ENCODE data around the gene PANK3.
"Not testable (repeated sequence)": the region's sequence is repeated elsewhere in the genome, so short reads cannot be mapped to it uniquely, and the experiment has no call there.

PANK3 gene

DNA sequence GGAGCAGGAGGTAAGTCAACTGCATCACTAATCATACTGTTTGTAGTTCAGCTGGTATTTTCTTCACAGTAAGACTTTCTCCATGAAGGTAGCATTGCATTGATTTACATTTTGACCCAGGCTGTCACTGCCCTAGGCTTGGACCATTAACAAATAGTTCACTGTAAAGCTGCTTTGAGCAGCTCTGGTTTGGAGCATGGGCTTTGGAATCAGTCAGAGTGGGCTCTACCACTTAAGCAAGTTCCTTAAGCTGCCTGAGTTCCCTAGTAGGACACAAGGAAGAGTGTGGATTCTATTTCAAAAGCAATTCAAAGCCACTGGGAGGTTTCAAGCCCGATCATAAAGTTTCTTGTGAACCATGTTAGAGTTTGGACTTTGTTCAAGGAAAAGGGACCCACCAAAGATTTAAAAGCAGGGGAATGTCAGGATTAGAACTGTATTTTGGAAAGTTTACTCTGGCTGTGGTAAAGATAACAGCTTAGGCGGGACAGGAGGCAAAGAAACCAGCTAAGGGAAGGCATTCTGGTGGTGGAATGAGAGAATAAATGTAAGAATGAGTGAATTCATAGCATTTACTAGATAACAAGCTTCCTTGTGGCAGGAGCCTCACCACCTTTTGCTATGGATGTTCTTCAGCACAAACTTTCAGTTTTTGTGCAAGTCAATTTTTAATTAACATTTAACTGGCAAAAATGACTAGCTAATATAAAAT is 12.3 kb upstream of the PANK3 start:
- no peak for DNase-seq (ENCODE audit: low read depth)

DNA sequence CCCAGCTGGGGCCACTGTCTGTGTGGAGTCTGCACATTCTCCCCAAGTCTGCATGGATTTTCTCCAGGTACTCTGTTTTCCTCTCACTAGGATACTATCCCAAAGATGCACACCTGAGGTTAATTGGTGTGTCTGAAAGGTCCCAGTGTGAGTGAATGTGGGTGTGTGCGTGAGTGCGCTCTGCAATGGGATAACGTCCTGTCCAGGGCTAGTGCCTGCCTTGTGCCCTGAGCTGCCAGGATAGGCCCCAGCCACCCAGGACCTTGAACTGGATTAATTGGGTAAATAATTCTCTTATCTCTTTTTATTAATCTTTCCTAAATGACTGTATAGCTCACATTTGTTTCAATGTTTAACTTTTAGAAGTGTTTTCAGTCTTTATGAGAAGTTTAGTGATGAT is 11.5 kb upstream of the PANK3 start:
- DNase-seq (ENCODE audit: low read depth), result no peak

GRCh38 chr5:168587987-168588386 is 8.8 kb upstream of the PANK3 start:
- no peak for DNase-seq (ENCODE audit: low read depth)

DNA sequence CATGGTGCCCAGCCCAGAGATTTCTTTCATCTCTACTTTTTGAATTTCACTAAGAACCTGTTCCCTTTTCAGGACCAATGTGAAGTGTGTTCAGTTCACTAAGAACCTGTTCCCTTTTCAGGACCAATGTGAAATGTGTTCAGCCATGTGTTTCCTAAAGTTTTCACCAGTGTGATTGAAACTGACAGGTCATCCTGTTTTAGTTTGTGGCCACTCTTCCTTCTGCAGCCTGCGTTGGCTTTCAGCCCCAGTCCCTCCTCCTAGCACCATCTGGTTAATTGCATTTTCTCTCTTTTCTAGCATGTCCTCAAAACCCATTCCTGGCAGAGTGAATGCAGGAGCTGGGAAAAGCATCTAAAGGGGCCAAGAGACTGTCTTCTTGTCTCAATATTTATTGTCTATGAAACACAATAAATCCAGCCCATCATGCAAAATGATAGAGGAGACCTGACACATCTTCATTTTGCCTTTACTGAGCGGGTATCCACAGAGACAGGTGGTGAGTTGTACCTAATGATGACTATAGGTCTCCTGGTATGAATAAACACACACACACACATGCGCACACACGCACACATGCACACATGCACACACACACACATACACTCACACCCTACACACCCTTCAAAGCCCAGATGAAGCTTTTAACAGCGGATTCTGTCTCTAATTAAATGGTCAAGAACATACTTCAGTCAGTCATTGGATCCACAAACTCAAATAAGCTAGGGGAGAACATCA is 6.1 kb upstream of the PANK3 start:
- no peak for DNase-seq (ENCODE audit: low read depth)

DNA sequence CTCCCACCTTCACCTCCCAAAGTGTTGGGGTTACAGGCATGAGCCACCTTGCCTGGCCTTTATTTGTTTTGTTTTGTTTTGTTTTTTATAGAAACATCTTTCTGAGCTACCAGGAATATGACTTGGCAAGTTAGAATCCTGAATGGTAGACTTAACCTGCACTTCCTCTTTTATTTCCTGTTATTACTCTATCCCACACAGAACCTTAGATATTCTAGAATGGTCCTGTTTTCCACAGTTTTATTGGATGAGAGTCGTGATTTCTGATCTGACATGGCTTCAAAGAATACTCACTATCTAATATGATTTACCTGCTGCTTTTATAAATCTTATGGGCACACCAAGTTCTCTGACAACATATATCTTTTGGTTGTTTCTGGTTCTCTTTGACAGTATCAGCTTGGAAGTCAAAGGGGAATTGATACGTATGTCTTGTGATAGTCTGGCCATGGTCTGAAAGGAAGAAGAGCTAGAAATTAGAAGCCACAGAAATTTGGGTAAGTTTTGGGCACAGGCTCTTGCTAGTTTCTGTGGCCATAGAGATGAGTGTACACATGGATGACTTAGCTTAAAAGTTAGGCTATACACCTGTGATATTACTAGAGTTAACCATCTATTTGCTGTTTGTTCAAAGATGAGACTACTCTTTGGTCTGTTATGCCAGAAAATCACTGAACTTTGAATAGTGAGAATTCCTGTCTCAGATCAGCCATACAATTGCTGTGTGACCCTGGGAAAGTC is 4.7 kb upstream of the PANK3 start:
- DNase-seq (ENCODE audit: low read depth), result no peak

- DNase-seq (ENCODE audit: low read depth), result not testable (repeated sequence)
These were observed 1.8 kb upstream of the PANK3 start for GRCh38 chr5:168580814-168581469.

GRCh38 chr5:168580227-168580508 is 1.0 kb upstream of the PANK3 start:
- DNase-seq (ENCODE audit: low read depth), result no peak

DNA sequence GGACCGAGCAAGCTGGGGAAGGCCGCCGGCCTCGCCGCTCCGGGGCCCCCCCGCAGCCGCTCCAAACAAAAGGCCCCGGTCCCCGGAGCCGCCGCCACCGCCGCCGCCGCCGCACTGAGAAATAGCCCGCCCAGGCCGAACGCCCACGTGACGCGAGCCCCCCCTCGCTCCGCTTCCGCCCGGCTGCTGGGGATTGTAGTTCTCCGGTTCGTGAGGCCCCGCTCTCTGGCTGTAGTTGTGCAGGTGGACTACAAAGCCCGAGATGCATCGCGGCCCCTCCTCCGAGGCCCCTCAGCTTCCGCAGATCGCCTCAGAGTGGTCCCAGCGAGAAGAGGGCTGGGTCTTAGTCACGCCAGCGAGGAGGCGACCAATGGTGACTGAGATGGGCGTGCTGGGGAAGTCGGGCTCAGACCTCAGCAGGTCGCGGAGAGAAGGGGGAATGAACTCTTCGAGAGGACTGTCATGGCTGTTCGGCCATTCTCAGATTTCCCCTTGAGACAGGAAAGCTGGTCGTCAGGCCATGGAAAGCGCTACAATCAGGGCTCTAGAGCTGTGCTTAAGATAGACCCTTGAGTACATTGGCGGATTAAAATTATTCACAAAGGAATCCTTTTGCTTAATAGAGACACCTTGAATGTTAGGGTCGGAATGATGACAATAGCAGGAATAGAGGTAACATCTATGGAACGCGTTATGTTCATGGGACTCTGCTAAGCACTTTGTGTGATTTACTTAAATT is 489 bp upstream of the PANK3 start:
- peak; percentile 95 for DNase-seq (ENCODE audit: low read depth)

GRCh38 chr5:168578006-168578405 is 1.2 kb downstream of the PANK3 start:
- no peak for DNase-seq (ENCODE audit: low read depth)

- DNase-seq (ENCODE audit: low read depth), result no peak
These were observed 3.5 kb downstream of the PANK3 start for GRCh38 chr5:168575391-168576372.

DNA sequence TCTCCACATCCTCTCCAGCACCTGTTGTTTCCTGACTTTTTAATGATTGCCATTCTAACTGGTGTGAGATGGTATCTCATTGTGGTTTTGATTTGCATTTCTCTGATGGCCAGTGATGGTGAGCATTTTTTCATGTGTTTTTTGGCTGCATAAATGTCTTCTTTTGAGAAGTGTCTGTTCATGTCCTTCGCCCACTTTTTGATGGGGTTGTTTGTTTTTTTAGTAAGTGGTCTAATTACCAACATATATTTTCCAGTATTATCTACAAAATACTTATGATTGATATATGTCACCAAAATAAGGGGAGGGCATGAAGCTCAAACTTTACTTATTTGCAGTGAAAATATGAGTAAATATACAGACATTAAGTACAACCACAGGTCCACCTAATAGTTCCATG is 5.0 kb downstream of the PANK3 start:
- not testable (repeated sequence) for DNase-seq (ENCODE audit: low read depth)

DNA sequence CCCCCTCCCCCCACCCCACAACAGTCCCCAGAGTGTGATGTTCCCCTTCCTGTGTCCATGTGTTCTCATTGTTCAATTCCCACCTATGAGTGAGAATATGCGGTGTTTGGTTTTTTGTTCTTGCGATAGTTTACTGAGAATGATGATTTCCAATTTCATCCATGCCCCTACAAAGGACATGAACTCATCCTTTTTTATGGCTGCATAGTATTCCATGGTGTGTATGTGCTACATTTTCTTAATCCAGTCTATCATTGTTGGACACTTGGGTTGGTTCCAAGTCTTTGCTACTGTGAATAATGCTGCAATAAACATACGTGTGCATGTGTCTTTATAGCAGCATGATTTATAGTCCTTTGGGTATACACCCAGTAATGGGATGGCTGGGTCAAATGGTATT is 5.5 kb downstream of the PANK3 start:
- not testable (repeated sequence) for DNase-seq (ENCODE audit: low read depth)

DNA sequence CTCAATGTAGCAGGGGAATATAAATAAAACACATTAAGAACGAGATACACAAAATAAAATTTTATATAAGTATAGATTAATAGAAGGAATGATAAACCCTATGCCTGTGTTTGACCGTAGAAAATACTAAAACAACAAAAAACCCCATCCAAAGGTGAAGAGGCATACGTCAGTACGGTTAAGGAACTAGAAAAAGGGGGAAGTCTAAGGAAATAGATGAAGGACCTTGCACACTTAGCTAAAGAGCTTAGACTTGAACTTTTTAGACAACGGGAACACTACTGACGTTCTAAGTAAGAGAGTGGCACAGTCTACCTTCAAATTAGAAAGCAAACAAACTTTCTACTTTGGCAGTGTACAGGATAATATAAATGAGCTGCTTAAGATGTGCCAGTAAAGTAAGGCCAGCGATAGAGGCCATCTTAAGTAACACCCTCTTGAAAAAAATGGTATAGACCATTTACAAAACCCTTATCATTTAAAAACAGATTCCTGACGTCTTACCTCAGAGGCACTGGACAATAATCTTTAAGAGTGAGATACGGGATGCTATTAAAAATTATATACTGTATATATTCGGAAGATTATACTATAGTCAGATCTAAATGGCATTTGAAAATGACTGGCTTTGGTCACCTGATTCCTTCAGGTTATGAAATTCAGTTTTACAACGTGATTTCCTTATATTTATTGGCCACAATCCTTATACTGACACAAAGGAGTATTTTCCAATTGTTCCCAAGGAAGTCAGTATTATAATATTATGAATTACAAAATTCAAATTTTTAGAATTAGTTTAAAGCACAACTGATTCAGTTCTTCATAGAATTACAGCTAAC is 8.5 kb downstream of the PANK3 start:
- no peak for DNase-seq (ENCODE audit: low read depth)

DNA sequence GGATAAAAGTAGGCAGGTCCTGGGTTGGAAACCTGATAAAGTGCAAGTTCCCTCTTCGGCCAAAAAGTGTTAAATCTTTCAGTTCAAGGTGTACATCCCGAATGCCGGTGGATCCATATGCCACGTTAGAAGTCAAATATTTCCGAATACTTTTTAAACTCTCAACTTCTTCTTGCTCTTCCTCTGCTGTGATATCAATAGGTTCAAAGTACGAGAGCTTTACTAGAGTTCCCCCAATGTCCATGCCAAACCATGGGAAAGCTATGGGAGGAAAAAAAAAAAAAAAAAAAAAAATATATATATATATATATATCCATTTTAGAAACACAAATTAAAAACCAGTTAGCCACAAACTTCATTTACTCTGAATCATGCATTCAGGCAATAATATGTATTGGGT is 10.4 kb downstream of the PANK3 start:
- DNase-seq (ENCODE audit: low read depth), result no peak

DNA sequence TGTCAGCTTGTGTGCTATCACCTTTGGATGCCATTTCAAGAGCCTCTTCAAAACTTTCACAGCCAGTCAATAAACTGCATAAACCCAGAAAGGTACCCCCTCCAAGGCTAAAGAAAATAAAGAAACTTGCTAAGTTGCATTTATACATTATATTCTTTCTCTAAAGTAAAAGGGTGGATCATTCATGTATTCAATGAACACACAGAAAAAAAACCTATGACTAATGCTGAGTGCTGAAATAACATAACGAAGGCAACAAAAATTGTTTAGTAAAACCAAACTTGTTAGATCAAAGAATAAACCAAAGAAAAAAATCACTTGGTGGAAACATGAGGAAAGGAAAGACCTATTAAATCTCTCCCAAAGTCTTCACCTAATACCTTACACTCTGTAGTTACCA is 15.2 kb downstream of the PANK3 start:
- no peak for DNase-seq (ENCODE audit: low read depth)

- DNase-seq (ENCODE audit: low read depth), result no peak
These were observed 16.9 kb downstream of the PANK3 start for GRCh38 chr5:168562279-168562678.

GRCh38 chr5:168557389-168557788 is 21.8 kb downstream of the PANK3 start:
- DNase-seq (ENCODE audit: low read depth), result no peak

DNA sequence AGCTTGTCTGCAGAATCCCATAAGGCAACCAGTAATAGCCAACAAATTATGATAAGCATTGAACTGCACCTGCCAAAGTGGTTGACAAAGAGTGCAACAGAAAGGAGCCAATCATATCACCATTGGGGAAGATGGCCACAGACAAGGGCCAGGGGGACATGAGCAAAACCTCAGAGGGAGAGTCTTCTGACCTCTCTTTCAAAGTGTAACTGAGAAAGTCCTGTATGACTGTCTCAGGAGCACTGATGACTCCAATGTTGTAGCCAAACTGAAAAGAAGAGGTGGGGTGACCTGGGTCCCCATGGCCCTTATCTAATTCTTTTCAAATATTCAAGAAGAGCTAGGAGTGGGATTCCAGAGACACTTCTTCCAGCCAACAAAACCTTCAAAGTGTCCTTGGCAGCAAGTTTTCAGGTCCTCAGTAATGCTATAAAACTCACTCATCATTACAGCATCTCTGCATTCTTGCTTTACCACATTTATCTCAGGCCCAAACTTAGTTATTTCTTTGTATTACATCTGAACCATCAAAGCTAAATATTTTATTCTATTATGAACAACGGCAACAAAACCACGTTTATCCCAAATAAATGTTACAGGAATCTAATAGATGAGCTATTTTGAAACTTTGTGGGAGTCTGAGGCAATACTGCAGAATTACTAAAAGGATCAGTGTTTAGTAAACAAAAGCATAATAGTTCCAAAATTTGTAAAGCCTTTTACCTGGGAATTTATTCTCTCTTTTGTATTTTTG is 25.6 kb downstream of the PANK3 start:
- DNase-seq (ENCODE audit: low read depth), result no peak

DNA sequence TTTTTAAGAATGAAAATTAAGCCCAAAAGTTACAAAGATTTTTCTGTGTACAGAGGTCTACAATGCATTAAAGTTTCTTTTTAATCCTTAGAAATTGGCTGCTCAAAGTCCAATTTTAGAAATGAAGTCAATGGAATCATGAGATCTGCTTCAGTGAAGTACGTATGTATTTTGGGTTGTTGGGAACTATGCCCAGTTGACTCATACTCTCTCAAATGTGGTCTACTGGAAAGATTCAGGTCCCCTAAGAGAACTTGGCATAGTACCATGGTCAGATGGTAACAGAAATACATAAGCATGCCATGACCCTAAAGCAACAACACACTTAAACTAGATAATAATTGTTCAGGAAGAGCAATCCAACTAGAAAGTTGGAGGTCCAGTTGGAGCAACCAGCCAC is 27.0 kb downstream of the PANK3 start:
- DNase-seq (ENCODE audit: low read depth), result no peak
